Spleen (tissue), 11 donors: ENCODE measurements around the gene RAB11B. TPM values are rescaled to one million over a fixed set of nuclear protein-coding genes. Genes with fewer than 3 reads are reported as not detected.
"Not testable (repeated sequence)": the region's sequence is repeated elsewhere in the genome, so short reads cannot be mapped to it uniquely, and the experiment has no call there.

Experiments
- DNase-seq: peaks from one replicate; pipeline ENCODE4 v3.0.0-alpha.2; 2020
- H3K27ac ChIP-seq, 8 donors: fragments of 200-600 bp; sonication (generic) in 7 of 8; 1 replicate in 4 of 8; 2 replicates in 4 of 8; pipeline versions ENCODE4 v1.5.0 to v1.8.0; 2016 to 2021; ENCODE audit warnings: inconsistent platforms in 4 of 8, mild to moderate bottlenecking in 4 of 8, moderate library complexity in 1 of 8
- H3K27me3 ChIP-seq, 7 donors: fragments of 200-600 bp; sonication (generic) in 6 of 7; replicated peaks in 1 of 7; 1 replicate in 4 of 7; 2 replicates in 3 of 7; pipeline versions ENCODE4 v1.5.0 to v1.8.0; 2016 to 2021; ENCODE audit warnings: inconsistent platforms in 3 of 7, mild to moderate bottlenecking in 1 of 7
- H3K36me3 ChIP-seq, 6 donors: fragments of 200-600 bp; sonication (generic) in 5 of 6; 1 replicate in 4 of 6; 2 replicates in 2 of 6; pipeline versions ENCODE4 v1.5.0 to v1.8.0; 2016 to 2021; ENCODE audit warnings: inconsistent platforms in 2 of 6
- H3K4me1 ChIP-seq, 6 donors: fragments of 200-600 bp; sonication (generic) in 5 of 6; 1 replicate in 3 of 6; 2 replicates in 3 of 6; pipeline versions ENCODE4 v1.5.0 to v1.8.0; 2016 to 2021; ENCODE audit warnings: inconsistent platforms in 3 of 6
- H3K4me3 ChIP-seq, 8 donors: fragments of 200-600 bp; sonication (generic) in 7 of 8; 1 replicate in 4 of 8; 2 replicates in 4 of 8; pipeline versions ENCODE4 v1.5.0 to v1.8.0; 2016 to 2021; ENCODE audit warnings: inconsistent platforms in 4 of 8, mild to moderate bottlenecking in 4 of 8, moderate library complexity in 2 of 8
- H3K9me3 ChIP-seq, 8 donors: fragments of 200-600 bp; sonication (generic) in 7 of 8; 1 replicate in 4 of 8; 2 replicates in 4 of 8; pipeline versions ENCODE4 v1.5.0 to v1.8.0; 2016 to 2021; ENCODE audit warnings: inconsistent platforms in 4 of 8
- CTCF ChIP-seq, 11 experiments: fragments of 200-600 bp in 7 of 11; fragments of 450-650 bp in 4 of 11; sonication (generic) in 4 of 11; IDR thresholded peaks in 8 of 11; conservative IDR thresholded peaks in 3 of 11; 1 replicate in 7 of 11; 2 replicates in 4 of 11; pipeline versions ENCODE4 v1.4.0 to v1.8.0; 2016 to 2021; ENCODE audit warnings: antibody characterized with exemption in 11 of 11, inconsistent platforms in 4 of 11, mild to moderate bottlenecking in 1 of 11
- POLR2A ChIP-seq, 3 donors: fragments of 450-650 bp; IDR thresholded peaks; one replicate each; pipeline ENCODE4 v1.5.1; 2017; ENCODE audit warnings: antibody characterized with exemption in 3 of 3, mild to moderate bottlenecking in 1 of 3
- POLR2AphosphoS5 ChIP-seq, 3 donors: sonication (generic); formaldehyde crosslinking; IDR thresholded peaks; one replicate each; pipeline ENCODE4 v1.5.1; 2017; ENCODE audit warnings: antibody characterized with exemption in 3 of 3
- WGBS, 5 donors: extraction: QIAGEN DNeasy Blood & Tissue Kit in 3 of 5; methylation state at CpG; one replicate each; pipeline versions ENCODE4 v1.1.5 to v1.1.7; 2013 to 2018; 5-methylcytosine and 5-hydroxymethylcytosine counted together
- intact Hi-C: fragments of 100-400 bp; cut with DNase I; formaldehyde crosslinking; loops from one replicate; pipeline ENCODE4 v1.15.0; 2023; ENCODE audit warnings: low total_unique reads
- polyA plus RNA-seq, 3 donors: library from polyadenylated mRNA; stranded (reverse); fragments of 200-250 nt; gene quantifications; one replicate each; pipeline ENCODE4 v1.2.1, GENCODE V29; 2013
- total RNA-seq, 7 donors: library from RNA; depleted of rRNA in 3 of 7; stranded (reverse); fragments of >200 nt in 3 of 7; fragmentation: NEBNext Ultra II Directional in 4 of 7; extraction: Animal tissue kit (Norgen Biotek cat#: 25700) in 4 of 7; gene quantifications; one replicate each; pipeline versions ENCODE4 v1.1.0 to v1.2.1, GENCODE V29; 2016 to 2021
- donor health status: healthy with polysubstance abuse.
- donor health status: DM: no; HTN: no; CAD: no; lungs with moderate emphysema.
- donor health status: DM: no; HTN: no; CAD: no.
- donor health status: Bipolar disorder and iron deficiency.
- donor health status: healthy.
- donor health status: DM: no; HTN: no; CAD: no.
- donor health status: DM: yes; HTN: yes; CAD: no.

Gene RAB11B
- total and polyA plus RNA-seq, 10 donors = 42.0 to 114 (median 84.7) TPM

GRCh38 chr19:8373867-8374813 is 16.0 kb upstream of the RAB11B start:
- peaks cover 0 to 51% (median 13%) of the 10 kb centered on the region in 6 donors for H3K36me3 ChIP-seq
- H3K27me3 ChIP-seq = peaks cover 0 to under 1% (median 0%) of the 10 kb centered on the region in 7 donors
- peaks cover 0 to 2% (median 0%) of the 10 kb centered on the region in 8 donors for H3K9me3 ChIP-seq
- peaks cover 0 to 33% (median 15%) of the 10 kb centered on the region in 6 donors for H3K4me1 ChIP-seq
- DNase-seq = no peak
- H3K4me3 ChIP-seq = no peak overlapping the region
- intact Hi-C loops = no loop called here
- H3K27ac ChIP-seq = no peak overlapping the region
- TF ChIP-seq POLR2AphosphoS5 (IDR thresholded peaks at IDR 0.05) (peak in 1 of 3 donors; percentile 13), CTCF (IDR thresholded peaks at IDR 0.05 in 8 of 11, conservative IDR thresholded peaks at IDR 0.05 in 3 of 11) (no peak)
- WGBS, 5 donors = 86 to 94% (median 90%) methylated on average over 20 to 26 of the region's 26 CpGs

GRCh38 chr19:8375766-8376165 is 14.4 kb upstream of the RAB11B start:
- Histone ChIP-seq H3K36me3 (peaks cover 0 to 55% (median 13%) of the 10 kb centered on the region in 6 donors), H3K4me1 (peaks cover 0 to 17% (median 8%) of the 10 kb centered on the region in 6 donors)
- 91 to 100% (median 98%) methylated on average over 15 to 32 of the region's 32 CpGs for WGBS, 5 donors
- H3K4me3 ChIP-seq, H3K9me3 ChIP-seq, intact Hi-C loops, H3K27me3 ChIP-seq, H3K27ac ChIP-seq, DNase-seq: not testable (repeated sequence)

DNA sequence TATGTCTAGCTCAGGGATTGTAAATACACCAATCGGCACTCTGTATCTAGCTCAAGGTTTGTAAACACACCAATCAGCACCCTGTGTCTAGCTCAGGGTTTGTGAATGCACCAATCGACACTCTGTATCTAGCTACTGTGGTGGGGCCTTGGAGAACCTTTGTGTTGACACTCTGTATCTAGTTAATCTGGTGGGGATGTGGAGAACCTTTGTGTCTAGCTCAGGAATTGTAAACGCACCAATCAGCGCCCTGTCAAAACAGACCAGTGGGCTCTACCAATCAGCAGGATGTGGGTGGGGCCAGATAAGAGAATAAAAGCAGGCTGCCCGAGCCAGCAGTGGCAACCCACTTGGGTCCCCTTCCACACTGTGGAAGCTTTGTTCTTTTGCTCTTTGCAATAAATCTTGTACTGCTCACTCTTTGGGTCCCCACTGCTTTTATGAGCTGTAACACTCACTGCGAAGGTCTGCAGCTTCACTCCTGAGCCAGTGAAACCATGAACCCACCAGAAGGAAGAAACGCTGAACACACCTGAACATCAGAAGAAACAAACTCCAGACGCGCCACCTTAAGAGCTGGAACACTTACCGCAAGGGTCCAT is 13.7 kb upstream of the RAB11B start:
- intact Hi-C loops, H3K9me3 ChIP-seq, H3K27ac ChIP-seq, DNase-seq, H3K4me3 ChIP-seq, H3K27me3 ChIP-seq: not testable (repeated sequence)
- H3K36me3 ChIP-seq = peaks cover 0 to 55% (median 13%) of the 10 kb centered on the region in 6 donors
- WGBS, 5 donors = 86 to 96% (median 91%) methylated on average over 9 to 10 of the region's 10 CpGs
- peaks cover 0 to 10% (median 2%) of the 10 kb centered on the region in 6 donors for H3K4me1 ChIP-seq

- no peak for DNase-seq
Measured at GRCh38 chr19:8377598-8377997, 12.6 kb upstream of the RAB11B start.

DNA sequence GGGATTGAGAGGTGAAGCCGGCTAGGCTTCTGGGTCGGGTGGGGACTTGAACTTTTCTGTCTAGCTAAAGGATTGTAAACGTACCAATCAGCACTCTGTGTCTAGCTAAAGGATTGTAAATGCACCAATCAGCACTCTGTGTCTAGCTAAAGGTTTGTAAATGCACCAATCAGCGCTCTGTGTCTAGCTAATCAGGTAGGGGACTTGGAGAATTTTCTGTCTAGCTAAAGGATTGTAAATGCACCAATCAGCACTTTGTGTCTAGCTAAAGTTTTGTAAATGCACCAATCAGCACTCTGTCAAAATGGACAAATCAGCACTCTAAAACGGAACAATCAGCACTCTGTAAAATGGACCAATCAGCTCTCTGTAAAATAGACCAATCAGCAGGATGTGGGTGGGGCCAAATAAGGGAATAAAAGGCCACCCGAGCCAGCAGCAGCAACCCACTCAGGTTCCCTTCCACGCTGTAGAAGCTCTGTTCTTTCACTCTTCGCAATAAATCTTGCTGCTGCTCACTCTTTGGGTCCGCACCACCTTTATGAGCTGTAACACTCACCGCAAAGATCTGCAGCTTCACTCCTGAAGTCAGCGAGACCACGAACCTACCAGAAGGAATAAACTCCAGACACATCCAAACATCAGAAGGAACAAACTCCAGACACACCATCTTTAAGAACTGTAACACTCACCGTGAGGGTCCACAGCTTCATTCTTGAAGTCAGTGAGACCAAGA is 10.8 kb upstream of the RAB11B start:
- H3K9me3 ChIP-seq, H3K4me1 ChIP-seq, H3K4me3 ChIP-seq, DNase-seq, H3K27ac ChIP-seq, intact Hi-C loops, H3K27me3 ChIP-seq: not testable (repeated sequence)
- H3K36me3 ChIP-seq = peaks cover 0 to 35% (median 5%) of the 10 kb centered on the region in 6 donors
- WGBS, 5 donors = 92 to 97% (median 95%) methylated on average over 13 of the region's 13 CpGs

More at GRCh38 chr19:8377598-8377997, 12.6 kb upstream of the RAB11B start:
- intact Hi-C loops = no loop called here
- no peaks in the 10 kb centered on the region for H3K27me3 ChIP-seq
- H3K9me3 ChIP-seq = peaks cover 0 to 9% (median 0%) of the 10 kb centered on the region in 8 donors
- TF ChIP-seq CTCF (IDR thresholded peaks at IDR 0.05 in 8 of 11, conservative IDR thresholded peaks at IDR 0.05 in 3 of 11) (no peak), POLR2AphosphoS5 (IDR thresholded peaks at IDR 0.05) (no peak), POLR2A (IDR thresholded peaks at IDR 0.05) (no peak)
- peaks cover 0 to 52% (median 13%) of the 10 kb centered on the region in 6 donors for H3K36me3 ChIP-seq
- 0 to 43% (median 27%) methylated on average over 1 of the region's 1 CpG for WGBS, 5 donors
- H3K4me1 ChIP-seq = peaks cover 0 to 7% (median 0%) of the 10 kb centered on the region in 6 donors
- H3K4me3 ChIP-seq = no peak overlapping the region
- no peak overlapping the region for H3K27ac ChIP-seq

- intact Hi-C loops, DNase-seq, H3K27me3 ChIP-seq, H3K4me3 ChIP-seq, H3K9me3 ChIP-seq, H3K36me3 ChIP-seq: not testable (repeated sequence)
- Histone ChIP-seq H3K4me1 (peaks cover 5 to 34% (median 17%) of the 10 kb centered on the region in 6 donors), H3K27ac (peak overlapping the region in 4 of 8 donors; percentile 10 to 60 (median 53))
- WGBS, 5 donors = 50 to 72% (median 65%) methylated on average over 4 of the region's 4 CpGs
Measured at GRCh38 chr19:8384569-8384968, 5.6 kb upstream of the RAB11B start.

DNA sequence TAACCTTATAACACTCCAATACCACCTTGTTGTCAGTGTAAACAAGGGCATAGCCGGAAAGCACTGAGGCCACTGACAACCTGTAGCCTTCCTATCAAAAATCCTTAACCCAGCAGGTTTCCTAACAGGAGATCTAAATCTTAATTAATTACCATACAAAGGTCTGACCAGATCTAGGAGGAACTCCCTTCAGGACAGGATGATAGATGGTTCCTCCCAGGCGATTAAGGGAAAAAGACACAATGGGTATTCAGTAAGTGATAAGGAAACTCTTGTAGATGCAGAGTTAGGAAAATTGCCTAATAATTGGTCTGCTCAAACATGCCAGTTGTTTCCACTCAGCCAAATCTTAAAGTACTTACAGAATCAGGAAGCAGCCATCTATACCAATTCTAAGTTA is 5.1 kb upstream of the RAB11B start:
- H3K27me3 ChIP-seq, intact Hi-C loops, H3K36me3 ChIP-seq, DNase-seq, H3K9me3 ChIP-seq, H3K4me3 ChIP-seq: not testable (repeated sequence)
- WGBS, 5 donors = 45 to 59% (median 54%) methylated on average over 2 of the region's 2 CpGs
- H3K27ac ChIP-seq = peak overlapping the region in 5 of 8 donors; percentile 10 to 60 (median 48)
- H3K4me1 ChIP-seq = peaks cover 5 to 37% (median 18%) of the 10 kb centered on the region in 6 donors

DNA sequence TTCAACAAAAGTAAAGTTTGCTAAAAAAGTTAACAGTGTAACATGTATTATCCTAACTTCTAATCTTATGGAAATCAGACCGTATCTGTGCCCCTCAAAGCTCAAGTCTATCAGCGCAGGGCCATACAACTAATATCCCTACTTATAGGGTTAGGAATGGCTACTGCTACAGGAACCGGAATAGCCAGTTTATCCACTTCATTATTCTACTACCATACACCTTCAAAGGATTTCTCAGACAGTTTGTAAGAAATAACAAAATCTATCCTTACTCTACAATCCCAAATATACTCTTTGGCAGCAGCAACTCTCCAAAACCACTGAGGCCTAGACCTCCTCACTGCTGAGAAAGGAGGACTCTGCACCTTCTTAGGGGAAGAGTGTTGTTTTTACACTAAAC is 4.6 kb upstream of the RAB11B start:
- H3K9me3 ChIP-seq, H3K27me3 ChIP-seq, H3K4me3 ChIP-seq, intact Hi-C loops, H3K36me3 ChIP-seq, DNase-seq: not testable (repeated sequence)
- 83 to 93% (median 91%) methylated on average over 3 of the region's 3 CpGs for WGBS, 5 donors
- peak overlapping the region in 5 of 8 donors; percentile 10 to 60 (median 48) for H3K27ac ChIP-seq
- H3K4me1 ChIP-seq = peaks cover 5 to 37% (median 18%) of the 10 kb centered on the region in 6 donors
